ENCODE results near the gene DPP9. TPM values are rescaled to one million over a fixed set of nuclear protein-coding genes. Genes with fewer than 3 reads are reported as not detected.

The DPP9 gene
- total and polyA plus RNA-seq, 2 of the 8 experiments (the other 6 are each of a cell fraction or from before 2014, with no cell fraction given): 11.6 to 40.7 TPM

DNA sequence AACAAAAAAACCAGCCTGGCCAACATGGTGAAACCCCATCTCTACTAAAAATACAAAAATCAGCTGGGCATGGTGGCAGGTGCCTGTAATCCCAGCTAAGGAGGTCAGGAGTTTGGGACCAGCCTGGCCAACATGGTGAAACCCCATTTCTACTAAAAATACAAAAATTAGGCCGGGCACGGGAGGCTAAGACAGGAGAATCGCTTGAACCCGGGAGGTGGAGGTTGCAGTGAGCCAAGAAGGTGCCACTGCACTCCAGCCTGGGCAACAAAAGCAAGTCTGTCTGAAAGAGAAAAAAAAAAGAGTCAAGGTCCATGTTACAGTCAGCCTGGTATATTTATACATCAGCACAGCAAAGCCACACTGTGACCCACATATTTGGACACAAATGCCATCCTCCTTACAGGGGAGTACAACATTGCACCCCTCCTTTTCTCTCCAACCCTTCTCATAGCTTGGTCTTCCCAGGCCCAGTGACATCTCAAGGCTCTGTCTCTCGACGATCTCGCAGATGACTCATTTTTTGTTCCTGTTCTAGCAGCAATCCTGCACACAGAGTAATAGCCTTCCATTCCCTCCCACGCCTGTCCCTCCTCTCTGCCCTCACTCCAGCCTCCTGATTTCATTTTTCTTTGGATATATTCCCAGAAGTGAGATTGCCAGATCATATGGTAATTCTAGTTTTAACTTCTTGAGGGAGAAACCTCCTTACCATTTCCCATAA is 21.0 kb upstream of the DPP9 start:
- 95% methylated on average over 8 of the region's 8 CpGs; no CpG with 5 or more reads in 1 of the 2 experiments for WGBS, 2 experiments (ENCODE audit: extremely low coverage in 1 of 2, insufficient coverage in 1 of 2, insufficient read length in 1 of 2, insufficient replicate concordance in 2 of 2, low coverage in 1 of 2, low lambda C conversion rate in 2 of 2, missing lambda C conversion rate in 1 of 2)
- H3K79me1 ChIP-seq (ENCODE audit: low read depth, low read length): no peaks in the 10 kb centered on the region
- H3K27me3 ChIP-seq (replicated peaks in 1 of 4; ENCODE audit: control insufficient read depth in 3 of 4, extremely low read depth in 1 of 4, insufficient read depth in 3 of 4, low read length in 3 of 4): no peaks in the 10 kb centered on the region; a peak in 1 of 7 replicates
- H3K4me2 ChIP-seq (ENCODE audit: insufficient read depth in 1 of 2, low read depth in 2 of 2, low read length in 2 of 2): no peak overlapping the region
- no peaks in the 10 kb centered on the region for H3K79me2 ChIP-seq (ENCODE audit: control insufficient read depth in 1 of 2, insufficient read depth in 2 of 2, low read length in 2 of 2)
- H3K36me3 ChIP-seq (ENCODE audit: control insufficient read depth in 2 of 4, insufficient read depth in 4 of 4, low read length in 3 of 4): no peaks in the 10 kb centered on the region
- no peak overlapping the region for H3K27ac ChIP-seq (ENCODE audit: low read depth, low read length)
- H4K5ac ChIP-seq (ENCODE audit: insufficient read length, low read depth, low read length): no peak overlapping the region
- FAIRE-seq (no peak), DNase-seq (ENCODE audit: low read depth in 1 of 2, low spot score in 2 of 2) (no peak)
- H4K91ac ChIP-seq (replicated peaks; ENCODE audit: insufficient read length, low read length): no peak overlapping the region
- CTCF ChIA-PET (ENCODE audit: partially characterized antibody): interaction anchor here (1.0 to 1.3 kb wide), 3 partner anchors 9 to 38 kb away, joined by 3 to 4 read pairs (median 3); no protein-coding TSS in a partner anchor
- H2BK20ac ChIP-seq (ENCODE audit: low read length): no peak overlapping the region
- no peak overlapping the region for H3K4me3 ChIP-seq (ENCODE audit: extremely low read depth in 1 of 4, insufficient read depth in 2 of 4, low read depth in 3 of 4, low read length in 4 of 4)
- no peak overlapping the region for H2BK120ac ChIP-seq (replicated peaks; ENCODE audit: low read depth, low read length)
- H2BK5ac ChIP-seq (ENCODE audit: low read depth, low read length): no peak overlapping the region
- H3K56ac ChIP-seq (replicated peaks; ENCODE audit: insufficient read length, low read depth, low read length): no peak overlapping the region
- no peak overlapping the region for H4K8ac ChIP-seq (ENCODE audit: extremely low read depth, insufficient read depth, low read length)
- no peak for TF ChIP-seq RNF2 (IDR thresholded peaks at IDR 0.05; ENCODE audit: borderline replicate concordance, low read depth, low read length, missing control alignments, poor library complexity, severe bottlenecking)
- no peak for TF ChIP-seq RXRA (IDR thresholded peaks at IDR 0.05; ENCODE audit: insufficient read depth, low read depth, low read length)
- no peak for TF ChIP-seq FOSL1 (IDR thresholded peaks at IDR 0.05; ENCODE audit: insufficient read depth, low read depth, low read length)
- no peak for TF ChIP-seq NANOG (IDR thresholded peaks at IDR 0.05; ENCODE audit: insufficient read depth, low read depth, low read length, poor library complexity, severe bottlenecking)
- TF ChIP-seq HDAC6 (IDR thresholded peaks at IDR 0.05; ENCODE audit: low read depth, low read length): no peak
- no peak for TF ChIP-seq SP4 (IDR thresholded peaks at IDR 0.05; ENCODE audit: low read length)
- TF ChIP-seq EZH2 (IDR thresholded peaks at IDR 0.05; ENCODE audit: low read depth, low read length, severe bottlenecking): no peak
- TF ChIP-seq JUN (IDR thresholded peaks at IDR 0.05; ENCODE audit: low read depth, low read length): no peak
- POLR2A ChIA-PET (ENCODE audit: partially characterized antibody): interaction anchor here (1.0 kb wide), 1 partner anchor 47 kb away, joined by 3 read pairs; the partner anchor contains the start of gene FEM1A
- H3K18ac ChIP-seq (ENCODE audit: extremely low read depth, low read length): no peak overlapping the region
- H3K23me2 ChIP-seq (ENCODE audit: low read depth, low read length): peaks cover 3% of the 10 kb centered on the region; the same call in 1 of the 2 replicates
- no peaks in the 10 kb centered on the region for H4K20me1 ChIP-seq (replicated peaks in 1 of 2; ENCODE audit: control insufficient read depth in 1 of 2, insufficient read depth in 2 of 2, low read length in 2 of 2)
- H3K4ac ChIP-seq (replicated peaks; ENCODE audit: insufficient read length, low read depth, low read length): no peak overlapping the region
- no peak overlapping the region for H2AFZ ChIP-seq (ENCODE audit: low read length)
- H2BK12ac ChIP-seq (ENCODE audit: low read depth, low read length): no peak overlapping the region
- no peak overlapping the region for H2AK5ac ChIP-seq (ENCODE audit: low read depth, low read length)
- no peak overlapping the region for H3K9ac ChIP-seq (replicated peaks in 1 of 4; ENCODE audit: extremely low read depth in 1 of 4, low read depth in 3 of 4, low read length in 3 of 4)
- no peak overlapping the region for H2BK15ac ChIP-seq (ENCODE audit: low read length)
- peaks cover 0 to 12% (median 9%) of the 10 kb centered on the region in 4 experiments; a peak in 5 of 7 replicates for H3K4me1 ChIP-seq (replicated peaks in 1 of 4; ENCODE audit: control insufficient read depth in 3 of 4, insufficient read depth in 4 of 4, low read length in 3 of 4)
- H3K9me3 ChIP-seq (ENCODE audit: insufficient read depth in 2 of 2, low read depth in 1 of 2, low read length in 1 of 2): no peaks in the 10 kb centered on the region
- no peak overlapping the region for H3K14ac ChIP-seq (ENCODE audit: insufficient read length)
- H3K23ac ChIP-seq (ENCODE audit: insufficient read length): no peak overlapping the region
